ENCODE data around the gene NXN. TPM values are rescaled to one million over a fixed set of nuclear protein-coding genes. Genes with fewer than 3 reads are reported as not detected.
"Not testable (repeated sequence)": the region's sequence is repeated elsewhere in the genome, so short reads cannot be mapped to it uniquely, and the experiment has no call there.

The NXN gene
- polyA plus RNA-seq, 1 donor: 32.7 TPM

DNA sequence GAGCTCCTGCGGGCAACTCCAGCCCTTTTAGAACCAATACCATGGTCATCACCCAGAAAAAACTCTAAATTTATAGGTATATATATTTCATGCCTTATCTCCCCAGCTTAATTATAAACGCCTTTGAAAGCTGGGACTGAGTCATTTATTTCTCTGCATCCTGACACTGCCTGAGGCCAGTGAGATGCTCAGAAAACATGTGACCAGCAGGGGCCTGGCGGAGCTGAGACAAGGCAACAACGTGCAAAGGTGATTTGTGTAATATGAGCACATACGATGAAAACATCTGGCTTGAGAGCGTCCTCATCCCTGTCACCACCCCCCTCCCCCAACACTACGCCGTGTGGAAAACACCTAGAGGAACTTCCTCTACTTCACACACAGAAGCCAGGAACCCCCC, 22.7 kb downstream of the NXN start:
- DNase-seq: no peak

DNA sequence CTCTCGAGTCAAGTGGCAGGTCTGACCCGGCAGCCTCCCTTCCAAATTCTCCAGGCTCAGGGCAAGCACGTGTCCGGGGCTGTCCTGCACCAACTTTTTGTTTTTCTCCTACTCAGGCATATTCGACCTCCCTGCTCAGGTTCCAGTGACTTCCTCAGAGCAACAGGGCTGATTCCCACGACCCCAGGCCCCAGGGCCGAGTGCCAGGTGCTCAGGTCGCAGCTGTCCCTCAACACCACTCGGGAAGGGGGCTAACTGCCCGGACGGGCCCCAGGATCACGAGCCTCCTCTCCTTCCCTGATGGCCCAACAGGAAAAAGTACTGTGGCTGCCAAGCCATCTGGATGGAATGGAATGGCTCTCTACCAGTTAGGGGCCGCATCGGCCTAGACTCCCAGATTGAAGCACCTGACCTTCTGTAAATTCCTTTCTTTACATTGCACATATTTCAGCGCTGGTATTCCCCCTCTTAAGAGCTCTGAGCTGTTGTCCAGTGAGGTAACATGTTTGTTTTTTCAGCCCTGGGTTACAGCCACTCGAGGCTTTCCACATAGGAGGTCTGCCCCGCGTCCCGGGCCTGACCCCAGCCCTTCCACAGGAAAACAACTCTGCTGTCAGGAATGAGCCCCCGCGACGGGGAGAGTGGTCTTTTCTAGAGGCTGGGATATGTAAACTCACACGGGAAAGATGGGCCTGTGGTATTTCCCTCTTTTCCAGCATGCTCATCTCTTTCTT, 25.0 kb downstream of the NXN start:
- DNase-seq: no peak

DNA sequence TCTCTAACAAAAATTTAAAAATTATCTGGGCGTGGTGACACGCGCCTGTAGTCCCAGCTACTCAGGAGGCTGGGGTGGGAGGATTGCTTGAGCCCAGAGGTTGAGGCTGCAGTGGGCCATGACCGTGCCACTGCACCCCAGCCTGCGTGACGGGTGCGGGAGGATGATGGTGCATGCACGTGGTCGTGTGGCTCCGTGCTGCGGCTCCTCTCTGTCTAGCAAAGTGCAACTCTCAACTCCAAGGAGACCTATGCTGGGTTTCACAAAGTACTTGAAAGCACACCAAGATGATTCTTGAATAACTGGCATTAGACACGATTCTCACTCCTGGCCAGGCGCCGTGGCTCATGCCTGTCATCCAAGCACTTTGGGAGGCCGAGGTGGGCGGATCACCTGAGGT, 25.8 kb downstream of the NXN start:
- DNase-seq: no peak

DNA sequence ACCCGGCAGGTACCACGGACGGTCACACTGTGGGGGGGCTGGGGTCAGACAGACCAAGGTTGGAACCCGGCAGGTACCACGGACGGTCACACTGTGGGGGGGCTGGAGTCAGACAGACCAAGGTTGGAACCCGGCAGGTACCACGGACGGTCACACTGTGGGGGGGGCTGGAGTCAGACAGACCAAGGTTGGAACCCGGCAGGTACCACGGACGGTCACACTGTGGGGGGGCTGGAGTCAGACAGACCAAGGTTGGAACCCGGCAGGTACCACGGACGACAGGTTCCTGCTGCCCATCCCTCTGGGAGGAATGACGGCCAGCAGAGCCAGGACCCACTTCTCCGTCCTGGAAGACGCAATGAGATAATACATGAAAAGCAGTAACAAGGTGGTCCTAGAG, 27.0 kb downstream of the NXN start:
- not testable (repeated sequence) for DNase-seq

DNA sequence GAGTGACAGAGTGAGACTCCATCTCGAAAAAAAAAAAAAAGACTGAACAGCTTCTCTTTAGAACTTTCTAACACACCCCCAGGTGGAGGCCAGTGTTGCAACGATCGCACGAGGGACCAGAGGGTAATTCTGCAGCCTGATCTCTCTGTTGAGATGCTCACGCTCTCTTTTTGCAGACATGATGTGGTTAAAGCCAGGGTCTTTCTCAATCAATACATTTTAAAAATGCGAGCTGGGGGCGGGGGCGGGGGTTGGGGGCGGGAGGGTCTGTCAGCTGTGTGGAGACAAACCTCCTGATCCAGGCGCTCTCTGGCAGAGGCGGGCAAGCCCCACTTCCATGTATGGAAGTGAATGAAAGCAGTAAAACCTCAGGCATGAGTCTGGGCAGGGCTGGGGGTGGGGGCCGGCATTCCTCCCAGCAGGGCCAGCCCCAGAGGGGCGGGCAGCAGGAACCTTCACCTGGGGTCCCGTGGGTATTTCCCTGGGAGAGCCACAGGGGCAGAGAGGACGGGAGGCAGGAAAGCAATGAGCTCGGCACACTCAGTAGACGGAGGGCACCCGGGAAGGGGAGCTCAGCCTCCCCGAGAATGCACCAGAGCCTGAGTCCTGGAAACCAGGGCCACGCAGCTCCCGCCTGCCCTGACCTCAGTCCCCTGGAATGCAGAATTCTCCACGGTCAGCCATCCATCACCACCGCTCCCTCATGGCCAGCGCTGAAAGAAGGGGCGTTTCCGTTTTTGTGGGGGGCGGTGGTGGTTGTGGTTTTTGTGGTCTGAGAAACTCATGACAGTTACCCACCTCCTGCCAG, 28.0 kb downstream of the NXN start:
- DNase-seq: no peak

DNA sequence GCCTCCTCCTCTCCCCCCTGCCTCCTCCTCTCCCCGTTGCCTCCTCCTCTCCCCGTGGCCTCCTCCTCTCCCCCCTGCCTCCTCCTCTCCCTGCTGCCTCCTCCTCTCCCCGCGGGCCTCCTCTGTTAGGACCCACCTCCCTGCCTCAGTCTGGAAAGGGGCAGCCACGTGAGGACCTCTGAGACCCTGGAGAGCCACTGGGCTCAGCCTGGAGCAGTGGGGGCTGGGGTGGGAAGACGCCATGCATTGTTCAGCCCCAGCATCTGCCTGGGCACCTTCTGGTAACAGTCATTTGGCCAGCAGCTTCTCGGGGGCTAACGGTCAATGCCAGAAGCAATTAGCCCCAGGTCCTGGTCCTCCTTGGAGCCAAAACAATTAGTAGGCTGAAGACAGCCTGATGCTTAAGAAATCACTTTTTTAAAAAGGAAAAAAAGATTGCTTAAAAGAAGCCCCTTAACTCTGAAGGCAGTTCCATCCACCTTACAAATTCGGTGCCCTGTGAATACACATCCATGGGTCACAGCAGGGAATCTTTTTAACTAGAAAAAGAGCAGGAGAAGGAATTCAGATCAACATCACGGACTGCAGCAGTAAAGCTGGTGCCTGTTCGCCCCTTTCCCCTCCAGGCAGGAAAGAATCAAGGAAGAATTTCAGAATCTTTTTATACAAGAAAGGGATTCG, 29.8 kb downstream of the NXN start:
- no peak for DNase-seq

DNA sequence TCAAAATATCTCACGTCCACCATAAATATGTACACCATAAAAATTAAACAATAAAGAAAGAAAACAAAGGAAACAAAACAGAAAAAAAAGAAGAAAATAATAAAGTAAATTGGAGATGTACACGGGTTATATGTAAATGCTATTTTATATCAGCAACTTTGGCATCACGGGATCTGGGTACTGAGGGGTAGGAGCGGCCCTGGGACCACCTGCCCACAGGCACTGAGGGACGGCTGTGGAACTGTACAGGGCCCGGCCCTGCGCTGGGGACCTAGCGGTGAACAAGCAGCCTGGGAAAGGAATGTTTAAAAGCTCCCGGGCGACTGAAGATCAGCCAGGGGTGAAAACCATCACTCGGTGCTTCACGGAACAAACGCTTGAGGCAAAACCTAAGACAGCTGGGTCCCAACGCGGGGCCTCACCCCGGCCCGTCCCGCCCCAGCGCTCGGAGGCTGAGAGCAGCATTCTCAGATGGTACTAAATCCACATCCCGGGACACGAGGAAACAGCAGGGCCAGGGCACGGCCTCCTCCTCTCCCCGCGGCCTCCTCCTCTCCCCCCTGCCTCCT, 31.2 kb downstream of the NXN start:
- DNase-seq: no peak

DNA sequence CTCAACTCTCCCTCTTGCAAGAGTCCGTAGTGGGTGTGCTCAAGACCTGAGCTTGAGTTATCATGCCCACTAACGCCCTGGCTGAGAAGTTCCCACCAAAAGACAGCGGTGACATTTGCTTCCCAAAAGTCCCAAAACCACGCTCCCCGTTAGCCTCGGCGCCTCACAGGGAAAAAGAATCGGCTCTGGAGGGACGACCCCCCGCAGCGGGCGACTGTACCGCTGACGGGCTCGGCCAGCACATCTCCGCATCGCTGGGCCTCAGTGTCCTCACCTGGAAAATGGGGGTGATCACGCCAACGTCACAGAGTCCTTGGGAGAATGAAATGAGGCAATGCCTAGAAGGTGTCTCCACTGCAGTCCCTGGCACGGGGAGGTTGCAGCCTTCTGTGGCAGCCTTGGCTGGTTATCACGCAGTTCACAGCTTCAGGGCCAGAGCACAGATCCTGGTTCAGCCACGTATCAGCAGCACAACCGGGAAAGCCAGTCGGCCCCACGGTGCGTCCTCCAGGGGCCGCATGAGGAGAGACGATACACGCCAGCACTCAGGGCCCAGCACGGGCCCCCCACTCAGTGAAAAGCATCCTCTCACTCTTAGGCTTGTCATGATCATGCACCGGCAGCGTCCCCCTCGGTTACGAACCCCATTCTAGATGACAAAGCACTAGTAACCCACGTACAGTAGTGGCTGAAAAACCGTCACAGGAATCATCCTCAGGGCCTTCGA, 32.9 kb downstream of the NXN start:
- DNase-seq: no peak

DNA sequence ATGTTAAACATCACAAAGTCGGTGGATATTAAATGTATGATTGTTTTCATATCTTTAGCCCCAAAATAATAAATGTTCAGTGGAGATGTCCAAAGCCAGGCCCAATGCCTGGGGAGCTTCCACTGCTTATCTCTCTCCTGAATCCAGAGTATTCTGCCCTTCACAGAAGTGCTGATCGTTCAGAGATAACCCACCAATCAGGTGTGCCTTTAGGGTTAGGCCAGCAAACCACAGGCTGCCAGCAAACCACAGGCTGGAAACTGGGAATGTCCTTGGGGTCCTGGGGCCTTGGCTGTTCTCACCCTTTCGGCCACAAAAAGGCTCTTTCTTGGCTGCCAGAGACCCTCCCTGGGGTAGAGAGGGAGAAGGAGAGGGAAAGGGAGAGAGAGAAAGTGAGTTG, 33.9 kb downstream of the NXN start:
- DNase-seq: no peak

DNA sequence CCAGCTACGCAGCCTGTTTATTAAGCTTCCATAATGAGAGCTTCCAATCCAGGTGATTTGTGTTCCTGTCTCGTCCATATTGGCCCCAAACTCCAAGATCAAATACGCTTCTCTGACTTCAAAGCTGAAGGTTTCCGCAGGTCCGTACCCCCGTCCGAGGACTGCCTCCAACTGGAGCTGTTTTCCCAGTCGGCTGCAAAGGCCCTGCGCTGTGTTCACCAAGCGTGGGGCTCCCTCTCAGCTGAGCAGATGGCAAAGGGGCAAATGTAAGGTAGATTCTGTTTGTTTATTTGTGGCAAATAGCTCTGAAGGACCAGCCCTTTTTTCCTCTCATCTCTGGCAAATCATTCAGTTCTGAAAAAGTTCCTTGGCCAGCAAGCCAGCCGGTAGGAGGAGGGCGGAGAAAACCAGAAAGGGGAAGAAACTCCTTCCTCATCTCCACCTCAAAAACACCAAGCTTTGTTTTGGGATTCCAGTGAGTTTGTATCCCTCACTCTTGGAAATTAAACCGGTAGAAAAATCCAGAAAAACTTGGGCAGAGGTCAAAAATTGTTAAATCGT, 35.2 kb downstream of the NXN start:
- no peak for DNase-seq

DNA sequence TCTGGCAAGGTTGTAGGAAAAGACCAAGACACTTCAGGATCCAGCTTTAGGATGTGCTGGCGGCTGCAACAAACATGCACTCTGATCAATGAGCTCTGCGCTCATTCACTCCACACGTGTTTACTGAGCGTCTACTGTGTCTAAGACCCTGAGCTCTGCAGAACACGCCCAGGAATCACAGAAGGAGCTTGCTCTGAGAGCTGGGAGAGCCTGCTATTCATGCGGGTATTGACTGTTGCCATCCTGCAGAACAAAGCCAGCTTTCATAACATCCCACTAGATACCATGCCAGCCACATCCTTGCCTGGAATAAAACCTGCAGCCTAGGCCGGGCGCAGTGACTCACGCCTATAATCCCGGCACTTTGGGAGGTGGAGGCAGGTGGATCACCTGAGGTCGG, 44.1 kb downstream of the NXN start:
- no peak for DNase-seq

DNA sequence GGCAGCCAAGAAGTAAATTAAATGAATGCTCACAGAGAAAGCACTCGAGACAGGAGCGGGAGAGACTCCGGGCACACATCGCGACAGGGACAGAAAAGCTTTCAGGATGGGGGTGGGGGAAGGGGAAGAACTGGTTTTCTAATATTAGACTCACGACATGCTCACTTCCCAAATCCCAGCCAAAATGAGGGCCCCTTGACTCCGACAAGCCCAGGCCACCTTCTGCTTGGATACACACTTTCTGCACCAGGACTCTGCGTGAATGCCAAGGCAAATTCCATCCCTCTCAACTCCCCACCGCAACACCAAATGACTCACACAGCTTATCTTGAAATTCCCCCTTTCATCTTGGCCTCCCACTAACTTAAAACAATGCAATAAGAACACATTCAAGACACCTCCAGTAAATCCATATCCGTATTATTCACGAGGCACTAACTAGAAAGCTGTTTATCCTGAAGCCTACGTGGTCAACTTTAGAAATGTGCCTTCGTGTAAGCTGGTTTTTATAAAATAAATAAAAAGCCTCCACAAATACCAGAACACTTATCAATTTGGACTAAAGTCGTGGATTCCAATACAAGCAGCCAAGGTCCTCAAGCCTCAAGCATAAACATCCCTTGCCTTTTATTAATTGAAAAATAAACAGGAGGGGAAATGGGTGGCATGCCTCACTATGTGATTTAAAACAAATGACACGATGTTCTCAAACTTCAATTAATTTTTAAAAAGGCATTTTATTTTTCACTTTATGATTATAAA, 46.1 kb downstream of the NXN start:
- no peak for DNase-seq

DNA sequence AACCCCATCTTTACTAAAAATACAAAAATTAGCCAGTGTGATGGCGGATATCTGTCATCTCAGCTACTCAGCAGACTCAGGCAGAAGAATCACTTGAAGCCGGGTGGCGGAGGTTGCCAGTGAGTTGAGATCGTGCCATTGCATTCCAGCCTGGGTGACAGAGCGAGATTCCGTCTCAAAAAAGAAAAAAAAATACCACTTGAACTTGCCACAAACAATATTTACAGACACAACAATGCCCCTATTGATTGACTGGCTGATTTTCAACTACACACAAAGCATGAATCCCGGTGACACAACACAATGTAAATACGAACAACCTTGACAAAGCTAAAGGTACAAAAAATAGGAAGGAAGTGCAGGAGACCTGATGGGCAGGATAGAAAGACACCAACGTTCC, 49.3 kb downstream of the NXN start:
- no peak for DNase-seq

DNA sequence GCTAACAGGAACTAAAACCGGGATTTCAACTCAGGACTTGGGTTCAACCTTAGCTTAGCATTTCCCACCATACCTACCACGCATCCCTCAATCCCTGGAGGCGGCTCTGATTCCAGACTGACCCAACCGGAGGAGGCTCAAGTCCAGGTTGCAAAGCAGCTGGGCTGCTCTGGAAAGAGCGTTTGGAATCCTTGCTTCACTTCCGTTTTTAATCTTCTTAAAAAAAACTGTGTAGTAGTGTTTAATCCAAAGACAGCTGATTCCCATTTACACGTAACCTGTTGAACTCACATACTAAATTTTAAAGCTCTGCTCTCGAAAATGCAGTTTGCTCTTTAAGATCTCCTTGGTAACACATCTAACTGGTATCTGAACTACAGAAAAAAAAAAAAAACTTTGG, 50.0 kb downstream of the NXN start:
- no peak for DNase-seq

DNA sequence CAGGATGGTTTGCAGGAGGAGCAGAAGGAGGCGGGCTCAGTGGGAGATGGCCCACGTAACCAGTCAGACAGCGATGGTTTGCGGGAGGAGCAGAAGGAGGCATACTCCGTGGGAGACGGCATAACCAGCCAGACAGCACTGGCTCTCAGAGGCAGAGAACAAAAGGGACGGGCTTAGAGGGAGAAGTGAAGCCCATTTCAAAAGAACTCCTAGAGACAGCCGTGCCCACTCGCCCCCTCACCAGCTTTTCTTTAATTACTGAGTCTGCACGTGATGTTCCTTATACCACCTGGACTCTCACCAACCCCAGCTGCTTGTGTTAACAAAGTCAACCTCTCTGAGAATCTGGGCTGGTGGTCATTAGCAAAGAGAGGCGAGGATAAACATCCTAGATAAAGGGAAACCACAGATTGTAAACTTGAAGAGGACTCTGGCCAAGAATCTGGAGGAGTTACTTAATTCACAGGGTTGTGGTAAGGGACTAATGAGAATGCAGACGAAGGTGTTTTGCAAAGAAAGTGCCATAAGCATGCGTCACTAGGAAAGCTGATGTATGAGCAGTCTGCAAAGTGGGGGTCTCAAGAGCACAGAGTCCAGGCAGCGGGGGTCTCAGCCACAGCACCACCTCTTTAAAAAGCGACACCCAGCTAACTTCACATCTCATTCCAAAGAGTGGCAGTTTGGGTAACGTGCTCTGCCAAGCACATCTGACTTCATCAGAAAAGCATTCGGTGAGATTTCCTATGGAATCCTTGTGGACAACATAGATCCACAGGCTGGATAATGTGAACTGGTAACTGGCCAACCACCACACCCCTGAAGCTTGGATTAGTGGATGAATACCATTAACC, 51.7 kb downstream of the NXN start:
- no peak for DNase-seq

DNA sequence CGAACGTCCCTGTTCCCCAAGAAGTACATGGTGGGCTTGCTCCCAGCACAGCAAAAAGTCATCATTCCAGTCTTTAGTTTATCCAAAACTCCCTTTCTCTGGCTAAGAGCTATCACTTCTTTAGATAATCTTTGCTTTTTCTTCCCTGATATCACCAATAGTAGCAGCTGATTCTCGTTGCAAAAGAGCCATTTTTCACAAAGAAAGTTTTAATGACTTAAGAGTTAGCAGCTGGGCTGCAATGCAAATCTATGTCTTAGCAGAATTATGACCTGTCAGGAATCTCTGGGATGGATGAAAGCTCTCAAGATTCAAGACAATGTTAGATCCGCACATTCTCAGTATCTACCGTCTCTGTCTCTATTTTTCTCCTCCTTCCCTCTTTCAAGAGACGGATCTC, 53.8 kb downstream of the NXN start:
- no peak for DNase-seq

DNA sequence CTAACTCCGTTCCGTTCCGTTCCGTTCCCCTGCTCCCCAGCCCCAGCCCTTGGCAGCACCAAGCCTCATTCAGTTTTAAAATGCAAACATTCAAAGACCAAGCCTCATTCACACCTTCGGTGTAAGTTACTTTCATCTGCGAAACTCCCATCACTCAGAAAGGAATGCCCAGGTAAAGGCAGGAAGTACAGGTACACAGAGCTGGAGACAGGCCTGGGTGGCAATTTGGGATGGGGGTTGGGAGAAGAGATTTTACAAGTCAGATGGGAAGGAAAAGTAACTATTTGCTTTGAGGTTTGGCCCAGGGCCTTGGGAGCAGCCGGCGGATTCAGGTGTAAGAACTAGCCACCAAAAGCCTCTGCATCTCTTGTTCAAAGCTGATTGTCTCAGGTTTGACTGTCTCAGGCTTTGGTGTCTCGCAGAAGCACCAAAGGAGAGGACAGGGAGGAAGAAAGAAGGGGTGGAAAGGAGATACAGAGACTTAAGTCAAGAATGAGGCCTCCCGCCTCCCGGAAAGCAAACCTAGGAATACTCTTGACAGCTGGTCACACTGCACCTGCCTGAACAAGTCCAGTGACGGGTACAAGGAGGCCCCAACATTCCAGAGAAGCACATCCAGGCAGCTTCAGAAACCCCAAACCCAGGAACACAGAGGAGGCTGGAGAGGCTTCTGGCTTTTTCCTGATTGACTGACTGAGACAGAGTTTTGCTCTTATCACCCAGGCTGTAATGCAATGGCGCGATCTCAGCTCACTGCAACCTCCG, 54.7 kb downstream of the NXN start:
- no peak for DNase-seq

DNA sequence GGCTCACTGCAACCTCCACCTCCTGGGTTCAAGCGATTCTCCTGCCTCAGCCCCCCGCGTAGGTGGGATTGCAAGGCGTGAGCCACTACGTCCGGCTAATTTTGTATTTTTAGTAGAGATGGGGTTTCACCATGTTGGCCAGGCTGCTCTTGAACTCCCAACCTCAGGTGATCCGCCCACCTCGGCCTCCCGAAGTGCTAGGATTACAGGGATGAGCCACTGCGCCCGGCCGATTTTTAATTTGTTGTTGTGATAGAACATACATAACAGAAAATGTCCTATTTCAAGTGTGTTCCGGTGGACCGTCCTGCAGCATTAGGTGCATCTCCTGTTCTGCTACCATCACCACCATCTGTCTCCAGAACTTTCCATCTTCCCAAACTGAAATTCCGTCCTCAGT, 55.3 kb downstream of the NXN start:
- DNase-seq: not testable (repeated sequence)

DNA sequence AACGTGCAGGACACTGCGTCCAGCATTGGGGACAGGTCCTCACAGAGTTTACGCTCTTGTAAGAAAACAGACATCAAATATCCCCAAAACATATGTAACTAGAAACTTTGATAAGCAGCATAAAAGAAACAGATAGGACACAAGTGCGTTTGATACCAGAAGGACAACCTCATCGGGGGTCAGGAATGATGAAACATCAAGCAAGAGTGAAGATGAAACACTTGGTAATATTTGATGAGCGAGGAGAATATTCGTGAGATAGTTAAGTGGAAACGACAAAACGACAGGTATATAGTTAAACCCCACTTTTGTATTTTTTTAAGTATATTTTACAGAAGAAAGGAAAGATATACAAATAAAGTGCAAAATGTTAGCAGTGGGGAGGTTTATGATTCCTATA, 55.9 kb downstream of the NXN start:
- DNase-seq: no peak
